OCI-LY7 (cell line): Measurements from ENCODE around the gene VPS13D. TPM values are rescaled to one million over a fixed set of nuclear protein-coding genes. Genes with fewer than 3 reads are reported as not detected.
A peak's percentile ranks its signal among the peaks of the same experiment; 100 is the strongest.

ENCODE experiments used
- BruUV-seq: library from RNA; stranded (reverse); fragments of 400-500 nt; replicated peaks from 2 replicates; lab custom pipeline; 2021; lab: Mats Ljungman, UMichigan
- CTCF ChIA-PET: fragments of 300-600 bp; sonication (Branson Sonifier 250); formaldehyde crosslinking; loops from one replicate; lab custom pipeline; 2022; ENCODE audit warnings: antibody characterized with exemption; ENCODE audit not compliant: unreplicated experiment; lab: Charles Lee
- POLR2A ChIA-PET: fragments of 300-600 bp; sonication (Branson Sonifier 250); formaldehyde crosslinking; loops from one replicate; lab custom pipeline; 2022; ENCODE audit warnings: antibody characterized with exemption; lab: Charles Lee
- DNase-seq: peaks from one replicate; pipeline ENCODE4 v3.0.0-alpha.2; 2015; ENCODE audit warnings: low spot score
- H2AFZ ChIP-seq: fragments of 200-600 bp; sonication (generic), shearing (Covaris generic); 2 replicates; pipeline ENCODE4 v1.6.1; 2014; ENCODE audit warnings: mild to moderate bottlenecking, antibody characterized with exemption, low read length, moderate library complexity
- H3K27ac ChIP-seq: fragments of 200-600 bp; sonication (generic); 2 replicates; pipeline ENCODE4 v1.5.1; 2014; ENCODE audit warnings: mixed run types, low read depth, mild to moderate bottlenecking, moderate library complexity, low read length, inconsistent platforms; ENCODE audit not compliant: poor library complexity, severe bottlenecking
- H3K36me3 ChIP-seq: fragments of 200-600 bp; sonication (generic); 2 replicates; pipeline ENCODE4 v1.6.1; 2014; ENCODE audit warnings: mild to moderate bottlenecking, antibody characterized with exemption, low read length, moderate library complexity, mixed read lengths; ENCODE audit not compliant: insufficient read depth
- H3K4me1 ChIP-seq: fragments of 200-600 bp; sonication (generic); 2 replicates; pipeline ENCODE4 v1.5.1; 2014; ENCODE audit warnings: mild to moderate bottlenecking, low read length; ENCODE audit not compliant: insufficient read depth, poor library complexity, severe bottlenecking
- H3K4me2 ChIP-seq: fragments of 200-600 bp; sonication (generic); 2 replicates; pipeline ENCODE4 v1.6.1; 2014; ENCODE audit warnings: mild to moderate bottlenecking, low read length
- H3K4me3 ChIP-seq: fragments of 200-600 bp; sonication (generic); 2 replicates; pipeline ENCODE4 v1.5.1; 2014; ENCODE audit warnings: mild to moderate bottlenecking, low read depth, low read length; ENCODE audit not compliant: poor library complexity, severe bottlenecking
- H3K79me2 ChIP-seq: fragments of 200-600 bp; sonication (generic); 2 replicates; pipeline ENCODE4 v1.6.1; 2016; ENCODE audit warnings: low read depth, mild to moderate bottlenecking, low read length, moderate library complexity, mixed read lengths; ENCODE audit not compliant: insufficient read depth
- H3K9me2 ChIP-seq: fragments of 200-600 bp; sonication (generic); 2 replicates; pipeline ENCODE4 v1.6.1; 2016; ENCODE audit warnings: mild to moderate bottlenecking, low read length, mixed read lengths; ENCODE audit not compliant: insufficient read depth
- H3K9me3 ChIP-seq: fragments of 200-600 bp; sonication (generic); 2 replicates; pipeline ENCODE4 v1.6.1; 2014; ENCODE audit warnings: mild to moderate bottlenecking, mixed run types, low read length, mixed read lengths
- H4K20me1 ChIP-seq: fragments of 200-600 bp; sonication (generic); 2 replicates; pipeline ENCODE4 v1.6.1; 2014; ENCODE audit warnings: mild to moderate bottlenecking, antibody characterized with exemption, low read length, moderate library complexity, mixed read lengths; ENCODE audit not compliant: insufficient read depth
- EZH2phosphoT487 ChIP-seq: fragments of 200-600 bp; sonication (generic); IDR thresholded peaks from 2 replicates; pipeline ENCODE4 v1.6.1; 2018; ENCODE audit warnings: low read depth, borderline replicate concordance, mild to moderate bottlenecking, mixed run types, antibody characterized with exemption, low read length, moderate library complexity, mixed read lengths
- intact Hi-C: fragments of 100-400 bp; cut with micrococcal nuclease; formaldehyde crosslinking; loops from one replicate; pipeline ENCODE4 v1.10.0; 2022; ENCODE audit not compliant: unreplicated experiment
- total RNA-seq, 2 experiments: library from RNA; depleted of rRNA in 1 of 2; stranded (reverse); fragments of >200 nt in 1 of 2; shearing (Covaris generic) in 1 of 2; gene quantifications; 2 replicates each; pipeline ENCODE4 v1.2.3, GENCODE V29; 2014 to 2022
- TF ChIP-seq, protein P1 (sequence below): fragments of 200-600 bp; sonication (generic); conservative IDR thresholded peaks from 2 replicates; pipeline ENCODE4 v1.5.1; 2014; ENCODE audit warnings: mild to moderate bottlenecking, antibody characterized with exemption, low read length, moderate library complexity, mixed read lengths

The VPS13D gene
- total RNA-seq, 2 experiments from 2014 or later: 23.9 to 39.2 TPM

DNA sequence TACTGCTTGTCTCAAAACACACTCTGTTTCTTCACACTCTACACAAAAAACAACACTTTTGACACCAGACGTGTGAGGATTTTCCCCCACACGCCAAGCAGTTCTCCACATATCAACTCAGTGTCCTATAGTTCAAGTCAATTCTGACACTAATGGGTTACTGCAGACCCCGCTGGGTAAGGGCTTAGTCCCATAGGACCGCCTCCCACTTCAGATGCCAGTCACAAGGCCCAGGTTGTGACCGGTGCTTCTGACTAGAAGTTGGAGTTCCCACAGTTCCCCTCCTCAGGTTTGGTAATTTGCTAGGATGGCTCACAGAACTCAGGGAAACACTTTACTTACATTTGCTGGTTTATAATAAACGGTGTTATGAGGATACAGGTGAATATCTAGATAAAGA, 19.9 kb downstream of the VPS13D start:
- BruUV-seq: no TSS peak
- H3K27ac ChIP-seq: no peak overlapping the region
- H3K4me3 ChIP-seq: no peak overlapping the region
- H3K9me3 ChIP-seq: no peaks in the 10 kb centered on the region
- no peak overlapping the region for H2AFZ ChIP-seq
- no peaks in the 10 kb centered on the region for H3K4me1 ChIP-seq
- ChIA-PET POLR2A (no interaction called here), CTCF (no interaction called here)
- no peaks in the 10 kb centered on the region for H3K79me2 ChIP-seq
- no peaks in the 10 kb centered on the region for H3K9me2 ChIP-seq
- intact Hi-C loops: no loop called here
- no peak overlapping the region for H3K4me2 ChIP-seq
- peaks cover 54% of the 10 kb centered on the region for H3K36me3 ChIP-seq
- TF ChIP-seq EZH2phosphoT487: no peak
- TF ChIP-seq, protein P1, sequence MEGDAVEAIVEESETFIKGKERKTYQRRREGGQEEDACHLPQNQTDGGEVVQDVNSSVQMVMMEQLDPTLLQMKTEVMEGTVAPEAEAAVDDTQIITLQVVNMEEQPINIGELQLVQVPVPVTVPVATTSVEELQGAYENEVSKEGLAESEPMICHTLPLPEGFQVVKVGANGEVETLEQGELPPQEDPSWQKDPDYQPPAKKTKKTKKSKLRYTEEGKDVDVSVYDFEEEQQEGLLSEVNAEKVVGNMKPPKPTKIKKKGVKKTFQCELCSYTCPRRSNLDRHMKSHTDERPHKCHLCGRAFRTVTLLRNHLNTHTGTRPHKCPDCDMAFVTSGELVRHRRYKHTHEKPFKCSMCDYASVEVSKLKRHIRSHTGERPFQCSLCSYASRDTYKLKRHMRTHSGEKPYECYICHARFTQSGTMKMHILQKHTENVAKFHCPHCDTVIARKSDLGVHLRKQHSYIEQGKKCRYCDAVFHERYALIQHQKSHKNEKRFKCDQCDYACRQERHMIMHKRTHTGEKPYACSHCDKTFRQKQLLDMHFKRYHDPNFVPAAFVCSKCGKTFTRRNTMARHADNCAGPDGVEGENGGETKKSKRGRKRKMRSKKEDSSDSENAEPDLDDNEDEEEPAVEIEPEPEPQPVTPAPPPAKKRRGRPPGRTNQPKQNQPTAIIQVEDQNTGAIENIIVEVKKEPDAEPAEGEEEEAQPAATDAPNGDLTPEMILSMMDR: no peak
- H4K20me1 ChIP-seq: no peaks in the 10 kb centered on the region
- DNase-seq: no peak

DNA sequence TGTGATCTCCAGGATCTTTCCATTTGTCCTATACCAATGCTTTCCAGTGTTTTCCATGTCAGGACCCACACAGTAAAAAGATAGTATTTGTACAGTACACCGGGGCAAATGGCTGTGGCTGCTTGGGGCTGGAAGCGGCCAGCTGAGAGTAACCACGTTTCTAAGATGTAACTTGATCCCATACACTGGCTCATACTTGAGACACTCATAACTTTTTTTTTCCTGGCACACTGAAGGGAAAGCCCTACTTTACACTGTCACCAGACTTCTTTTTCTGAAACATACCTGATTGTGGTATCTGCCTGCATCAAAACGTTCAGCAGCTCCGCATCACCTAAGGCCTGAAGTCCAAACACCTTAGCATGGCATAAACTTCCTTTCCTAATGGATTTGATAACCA, 21.6 kb downstream of the VPS13D start:
- POLR2A ChIA-PET: no interaction called here
- Histone ChIP-seq H3K79me2 (no peaks in the 10 kb centered on the region), H3K4me1 (no peaks in the 10 kb centered on the region), H3K4me2 (no peak overlapping the region), H2AFZ (no peak overlapping the region), H3K4me3 (no peak overlapping the region), H3K9me3 (no peaks in the 10 kb centered on the region), H3K27ac (no peak overlapping the region), H3K36me3 (peaks cover 42% of the 10 kb centered on the region), H4K20me1 (no peaks in the 10 kb centered on the region), H3K9me2 (no peaks in the 10 kb centered on the region)
- no peak for DNase-seq
- no peak for TF ChIP-seq EZH2phosphoT487
- TF ChIP-seq, protein P1: no peak
- no TSS peak for BruUV-seq
- CTCF ChIA-PET: no interaction called here
- intact Hi-C loops: no loop called here

DNA sequence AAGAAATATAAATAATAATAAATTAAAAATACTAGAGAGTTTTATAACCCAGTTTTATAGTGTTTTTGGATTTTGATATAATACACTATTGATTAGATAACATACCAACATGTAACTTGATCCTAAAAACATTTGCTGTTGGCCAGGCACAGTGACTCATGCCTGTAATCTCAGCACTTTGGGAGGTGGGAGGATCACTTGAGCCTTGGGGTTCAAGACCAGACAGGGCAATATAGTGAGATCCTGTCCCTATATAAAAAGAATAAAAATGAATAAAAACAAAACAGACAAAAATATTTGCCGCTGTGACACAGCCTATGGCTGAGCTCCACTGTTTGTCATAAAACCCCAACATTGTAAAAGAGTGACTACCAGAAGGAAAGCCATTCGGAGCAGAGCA, 26.1 kb downstream of the VPS13D start:
- no peak overlapping the region for H2AFZ ChIP-seq
- no peaks in the 10 kb centered on the region for H4K20me1 ChIP-seq
- intact Hi-C loops: no loop called here
- H3K36me3 ChIP-seq: peaks cover 45% of the 10 kb centered on the region
- ChIA-PET CTCF (no interaction called here), POLR2A (interaction anchor here (0.5 to 0.7 kb wide), 2 partner anchors 41 to 1337 kb away, joined by 3 to 5 read pairs; no protein-coding TSS in a partner anchor)
- DNase-seq: no peak
- H3K4me3 ChIP-seq: no peak overlapping the region
- TF ChIP-seq, protein P1: no peak
- no peak for TF ChIP-seq EZH2phosphoT487
- BruUV-seq: TSS peak; percentile 36
- no peaks in the 10 kb centered on the region for H3K4me1 ChIP-seq
- H3K9me3 ChIP-seq: no peaks in the 10 kb centered on the region
- no peaks in the 10 kb centered on the region for H3K79me2 ChIP-seq
- no peaks in the 10 kb centered on the region for H3K9me2 ChIP-seq
- no peak overlapping the region for H3K4me2 ChIP-seq
- no peak overlapping the region for H3K27ac ChIP-seq
